Sciatic nerve (tissue), 2 donors: ENCODE measurements around the gene PPP2R2C. TPM values are rescaled to one million over a fixed set of nuclear protein-coding genes. Genes with fewer than 3 reads are reported as not detected.

Source experiments
- ATAC-seq: fragments of 200-7000 bp; cut with Tn5 transposase; one replicate; pipeline ENCODE4 v1.9.1; 2020; ENCODE audit warnings: mild to moderate bottlenecking, moderate library complexity
- DNase-seq: peaks from one replicate; pipeline ENCODE4 v3.0.0-alpha.2; 2020; ENCODE audit warnings: low spot score
- intact Hi-C: fragments of 100-400 bp; cut with DNase I; formaldehyde crosslinking; loops from one replicate; pipeline ENCODE4 v1.14.2; 2022
- total RNA-seq: library from RNA; stranded (reverse); fragmentation: NEBNext Ultra II Directional; extraction: Animal tissue kit (Norgen Biotek cat#: 25700); gene quantifications from one replicate; pipeline ENCODE4 v1.2.1, GENCODE V29; 2021
- donor health status: DM: no; HTN: no; CAD: no.
- donor health status: DM: no; HTN: no; CAD: no.

Gene PPP2R2C
- total RNA-seq, 1 donor from 2014 or later = 0.58 TPM

DNA sequence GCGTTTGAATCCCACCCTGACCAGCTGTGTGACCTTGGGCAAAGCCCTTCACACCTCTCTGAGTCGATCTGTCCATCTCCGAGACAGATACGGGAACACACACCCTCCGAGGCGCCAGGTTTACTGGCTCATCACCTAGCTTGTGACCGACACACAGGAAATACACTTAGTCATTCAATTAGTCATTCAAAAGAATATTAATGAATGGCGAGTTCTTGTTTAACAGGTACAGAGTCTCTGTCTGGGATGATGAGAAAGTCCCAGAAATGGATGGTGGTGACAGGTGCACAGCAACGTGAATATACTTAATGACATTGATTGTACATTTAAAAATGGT is 80.6 kb downstream of the PPP2R2C start:
- no peak for ATAC-seq
- intact Hi-C loops = no loop called here
- no peak for DNase-seq

DNA sequence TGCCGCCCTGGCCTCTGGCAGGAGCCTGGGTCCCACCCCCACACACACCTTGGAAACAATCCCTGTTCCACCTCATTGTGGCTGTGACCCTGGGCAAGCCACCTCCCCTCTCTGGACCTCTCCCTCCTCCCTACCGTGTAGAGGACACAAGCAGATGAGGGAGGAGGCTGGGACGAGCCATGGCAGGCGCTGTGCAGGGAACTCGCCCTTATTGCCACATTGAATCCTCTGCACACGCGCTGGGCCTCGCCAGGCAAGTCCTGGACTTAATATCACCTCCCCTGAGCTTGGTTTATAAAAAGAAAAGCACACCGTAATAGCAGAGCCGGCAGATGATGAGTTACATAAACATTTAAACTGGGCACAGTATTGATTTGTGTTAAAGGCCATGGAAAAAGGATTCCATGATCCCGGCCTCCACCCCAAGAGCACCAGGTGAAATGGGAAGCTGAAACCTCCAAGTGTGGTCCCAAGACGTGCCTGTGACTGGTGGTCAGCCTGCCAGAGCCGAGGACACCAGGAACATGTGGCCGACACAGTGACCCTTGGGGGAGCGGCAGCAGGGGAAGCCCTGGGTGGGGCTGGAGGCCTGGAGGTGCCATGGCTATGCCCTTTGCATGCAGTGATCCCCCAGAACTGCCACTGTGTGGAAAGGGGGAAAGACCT is 81.1 kb downstream of the PPP2R2C start:
- intact Hi-C loops = no loop called here
- no peak for ATAC-seq
- DNase-seq = no peak

DNA sequence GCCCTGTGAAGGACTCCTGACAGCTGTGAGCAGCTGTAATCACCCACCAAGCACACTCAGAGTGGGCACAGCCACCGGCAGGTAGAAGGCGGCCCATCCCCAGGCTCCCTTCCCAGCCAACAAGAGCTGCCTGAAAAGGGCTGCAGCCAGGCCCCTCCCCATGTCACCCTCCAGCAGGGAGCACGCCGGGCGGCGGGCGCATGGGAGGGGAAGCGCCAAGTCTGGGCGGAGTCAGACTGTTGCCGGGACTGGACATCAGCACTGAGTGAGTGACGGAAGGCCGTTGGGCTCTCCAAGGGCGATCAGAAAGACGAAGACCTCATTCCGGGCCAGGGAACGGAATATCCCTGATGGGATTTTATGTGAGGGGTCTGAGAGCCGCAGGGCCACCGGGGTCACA is 82.1 kb downstream of the PPP2R2C start:
- DNase-seq (no peak), ATAC-seq (no peak)
- intact Hi-C loops = no loop called here

DNA sequence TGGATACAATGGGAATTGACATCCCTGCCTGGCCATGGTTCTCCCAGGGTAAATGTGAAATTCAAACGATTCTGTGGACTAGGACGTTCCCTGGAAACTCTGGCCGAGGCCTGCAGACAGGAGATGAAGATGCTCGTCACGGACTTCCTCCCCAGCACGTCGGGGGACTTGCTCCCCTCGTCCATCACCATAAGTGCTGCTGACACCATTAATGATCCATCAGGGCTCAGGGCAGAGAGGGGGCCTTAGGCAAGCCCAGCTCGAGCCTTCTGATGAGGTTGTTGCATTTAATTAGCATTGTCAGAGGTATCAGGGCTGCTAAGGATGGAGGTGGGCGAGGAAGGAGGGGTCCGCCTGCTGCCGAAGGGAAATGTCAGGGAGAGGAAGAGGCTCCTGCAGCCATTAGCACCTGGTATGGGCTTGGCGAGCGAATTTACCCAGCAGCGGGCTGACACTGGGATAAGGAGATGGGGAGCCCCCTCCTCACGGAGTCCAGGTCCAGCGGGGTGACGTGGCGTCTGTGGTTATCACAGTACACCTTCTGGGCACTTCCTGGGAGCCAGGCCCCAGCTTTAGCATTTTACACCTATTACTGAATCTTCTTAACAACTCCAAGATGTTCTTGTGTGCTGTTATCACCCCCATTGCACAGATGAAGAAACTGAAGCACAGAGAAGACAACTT is 83.1 kb downstream of the PPP2R2C start:
- intact Hi-C loops = no loop called here
- DNase-seq (no peak), ATAC-seq (no peak)

DNA sequence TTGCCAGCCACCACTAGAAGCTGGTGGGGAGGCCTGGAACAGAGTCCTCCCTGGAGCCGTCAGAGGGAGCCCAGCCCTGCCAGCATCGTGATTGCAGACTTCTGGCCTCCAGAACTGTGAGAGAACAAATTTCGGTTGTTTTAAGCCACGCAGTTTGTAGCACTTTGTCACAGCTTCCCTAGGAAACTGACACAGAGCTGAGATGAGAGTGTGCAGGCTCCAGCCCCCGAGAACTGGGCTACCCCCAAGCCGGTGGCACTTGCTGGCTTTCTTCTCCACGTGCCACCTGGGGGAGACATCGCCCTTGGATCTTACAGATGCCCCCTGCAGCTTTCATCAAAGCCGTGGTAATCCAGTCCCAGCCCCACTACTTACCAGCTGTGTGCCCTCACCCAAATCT is 83.7 kb downstream of the PPP2R2C start:
- intact Hi-C loops = no loop called here
- no peak for ATAC-seq
- DNase-seq = no peak

DNA sequence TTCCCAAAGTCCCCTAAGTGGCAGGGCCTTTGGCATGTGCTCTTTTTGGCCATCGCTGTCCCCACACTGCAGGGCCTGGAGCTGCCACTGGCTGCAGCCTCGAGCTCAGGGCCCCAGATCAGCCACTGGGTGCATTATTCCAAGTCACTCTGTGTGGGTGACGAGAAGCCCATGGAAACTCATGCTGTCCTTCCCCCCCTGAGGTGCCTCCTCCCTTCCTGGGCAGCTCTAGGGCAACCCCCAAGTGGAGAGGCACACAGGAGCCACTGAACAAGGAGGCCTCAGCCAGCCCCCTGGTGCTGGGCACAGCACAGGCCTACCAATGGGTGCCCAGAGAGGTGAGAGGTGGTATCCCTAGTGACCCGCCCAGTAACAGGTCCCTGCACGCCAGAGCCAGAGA is 84.5 kb downstream of the PPP2R2C start:
- intact Hi-C loops = no loop called here
- ATAC-seq (no peak), DNase-seq (no peak)

DNA sequence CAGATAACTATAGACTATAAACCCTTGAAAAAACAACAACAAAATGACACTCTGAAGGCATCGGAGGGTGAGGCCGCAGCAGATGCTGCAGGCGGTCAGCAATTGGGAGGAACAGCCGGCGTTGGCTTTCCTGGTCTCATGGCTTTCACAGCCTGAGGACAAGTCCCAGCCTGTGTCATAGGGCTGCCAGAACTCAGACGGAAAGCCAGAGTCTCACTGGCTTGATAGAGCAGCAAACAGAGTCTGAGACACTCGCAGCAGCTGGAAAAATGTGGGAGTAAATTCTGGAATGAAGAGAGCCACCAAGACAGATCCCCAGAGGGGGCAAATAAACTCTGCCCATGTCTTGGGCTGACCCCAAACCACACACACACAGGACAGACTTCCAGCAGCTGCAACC is 86.3 kb downstream of the PPP2R2C start:
- no peak for DNase-seq
- intact Hi-C loops = no loop called here
- ATAC-seq = no peak

DNA sequence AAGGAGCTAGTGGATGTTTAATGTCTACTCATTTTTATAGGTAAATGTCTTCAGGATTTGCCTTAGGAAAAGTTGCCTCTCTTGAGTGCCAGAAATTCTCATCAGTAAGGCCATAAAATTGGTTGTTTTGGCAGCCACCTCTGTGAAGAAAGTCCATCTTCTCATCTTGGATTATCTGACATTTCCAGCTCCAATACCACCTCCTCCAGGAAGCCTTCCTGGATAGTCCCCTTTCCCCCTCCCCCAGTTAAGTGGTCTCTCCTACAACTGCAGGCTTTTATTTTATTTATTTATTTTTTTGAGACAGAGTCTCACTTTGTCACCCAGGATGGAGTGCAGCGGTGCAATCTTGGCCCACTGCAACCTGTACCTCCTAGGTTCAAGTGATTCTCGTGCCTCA is 87.1 kb downstream of the PPP2R2C start:
- ATAC-seq (no peak), DNase-seq (no peak)
- intact Hi-C loops = no loop called here

DNA sequence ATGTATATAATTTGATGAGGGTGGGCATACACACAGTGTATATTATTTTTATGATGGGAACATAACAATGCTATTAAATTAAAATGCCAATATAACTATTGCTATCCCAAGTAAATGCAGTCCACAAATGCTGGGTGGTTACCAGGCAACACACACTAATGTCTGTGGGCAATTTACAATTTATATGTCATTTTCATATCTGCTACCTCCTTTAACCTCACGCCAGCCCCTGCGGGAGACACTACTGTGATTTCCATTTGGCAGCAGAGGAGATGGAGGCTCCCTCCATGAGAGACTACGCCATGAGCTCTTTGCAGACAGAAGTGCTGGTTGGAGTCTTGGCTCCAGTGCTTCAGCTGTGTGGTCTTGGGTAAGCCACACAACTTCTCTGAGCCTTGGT is 87.9 kb downstream of the PPP2R2C start:
- intact Hi-C loops = no loop called here
- ATAC-seq (no peak), DNase-seq (no peak)

DNA sequence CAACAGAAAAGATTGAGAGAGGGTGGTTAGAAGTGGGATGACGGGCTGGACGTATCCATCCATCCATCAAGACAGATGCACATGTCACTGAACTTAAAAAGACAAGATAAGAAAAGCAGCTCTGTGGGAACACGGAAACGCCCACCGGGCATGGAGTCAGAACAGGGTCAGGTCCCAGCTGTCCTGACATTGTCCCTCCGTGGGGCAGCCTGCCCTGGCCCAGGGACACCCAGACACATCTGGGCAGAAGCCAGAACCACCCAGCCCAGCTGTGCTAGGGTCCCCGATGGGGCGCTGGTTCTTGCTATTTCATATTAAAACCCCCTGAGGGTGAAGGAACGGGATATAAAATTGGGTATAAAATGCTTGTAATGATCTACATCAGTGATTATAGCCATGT is 88.5 kb downstream of the PPP2R2C start:
- intact Hi-C loops = no loop called here
- DNase-seq = no peak
- no peak for ATAC-seq

DNA sequence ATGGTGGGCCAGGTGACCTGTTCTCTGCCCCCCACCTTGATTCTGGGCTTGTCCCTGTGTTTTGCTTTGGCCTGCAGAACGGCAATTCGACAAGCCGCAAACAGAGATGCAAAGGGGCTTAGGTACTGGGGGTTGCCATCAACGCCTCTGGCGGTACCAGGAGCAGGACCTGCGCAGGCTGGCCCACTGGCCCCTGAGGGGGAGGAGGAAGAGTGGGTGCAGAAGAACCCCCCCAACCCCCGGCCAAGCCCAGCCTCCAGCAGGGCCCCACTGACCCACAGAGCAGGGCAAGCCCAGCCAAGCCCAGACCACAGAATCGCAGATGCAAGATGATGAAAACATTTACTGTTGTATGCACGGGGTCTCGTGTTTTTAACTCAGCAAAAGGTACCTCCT is 89.4 kb downstream of the PPP2R2C start:
- no peak for ATAC-seq
- intact Hi-C loops = no loop called here
- no peak for DNase-seq

DNA sequence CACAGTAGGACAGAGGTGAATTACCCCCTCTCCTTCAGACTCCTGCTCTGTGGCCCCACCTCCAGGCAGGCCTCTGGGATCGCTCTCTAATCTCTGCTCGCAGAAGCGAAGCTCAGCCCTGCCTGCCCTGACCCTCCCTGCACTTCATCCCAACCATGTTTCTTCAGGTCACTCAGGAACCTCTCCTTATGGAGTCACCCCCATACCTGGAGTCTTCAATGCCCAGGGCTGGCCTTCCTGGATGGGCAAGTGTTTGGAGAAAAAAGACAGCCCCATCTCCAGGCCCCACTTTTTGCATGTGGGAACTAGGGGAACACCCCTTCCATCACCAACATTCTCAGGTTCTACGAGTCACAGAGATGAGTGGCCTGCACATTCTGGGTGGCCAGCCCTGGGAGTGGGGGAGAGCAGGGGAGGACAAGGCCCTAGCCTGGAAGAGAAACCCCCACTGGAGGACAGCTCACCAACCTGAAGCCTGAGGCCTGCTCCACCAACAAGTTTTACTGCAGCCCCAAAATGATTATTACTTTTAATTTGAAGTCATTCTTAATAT is 90.8 kb downstream of the PPP2R2C start:
- DNase-seq = no peak
- no peak for ATAC-seq
- intact Hi-C loops = no loop called here

DNA sequence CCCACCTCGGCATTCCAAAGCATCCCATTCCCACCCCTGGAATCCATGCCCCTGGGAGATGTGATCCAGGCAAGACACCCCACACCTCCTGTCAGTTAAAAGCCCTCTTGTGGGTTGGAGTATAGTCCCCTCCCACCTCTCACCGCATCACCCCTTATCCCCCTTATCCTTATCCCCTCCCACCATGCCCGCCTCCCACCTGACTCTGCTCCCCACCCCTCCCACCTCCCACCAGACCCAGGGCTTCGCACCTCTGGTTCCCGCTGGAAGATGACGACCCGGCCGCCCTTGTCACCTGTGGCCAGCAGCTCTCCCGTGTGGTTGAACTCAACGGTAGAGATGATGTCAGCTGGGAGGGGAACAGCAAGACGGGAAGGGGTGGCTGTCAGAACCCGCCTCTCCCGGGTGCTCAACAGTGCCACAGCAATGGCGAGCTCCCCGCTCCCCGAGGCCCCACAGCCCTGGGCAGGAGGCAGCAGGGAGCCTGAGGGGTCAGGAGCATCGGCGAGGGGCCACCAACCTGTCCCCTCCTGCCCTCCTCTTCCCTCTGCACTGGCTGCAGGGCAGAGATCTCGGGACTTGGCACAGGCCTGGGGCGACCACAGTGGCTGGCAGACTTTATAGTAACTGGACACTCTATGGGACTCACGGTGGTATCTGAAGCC is 91.5 kb downstream of the PPP2R2C start:
- intact Hi-C loops = no loop called here
- no peak for DNase-seq
- ATAC-seq = no peak

DNA sequence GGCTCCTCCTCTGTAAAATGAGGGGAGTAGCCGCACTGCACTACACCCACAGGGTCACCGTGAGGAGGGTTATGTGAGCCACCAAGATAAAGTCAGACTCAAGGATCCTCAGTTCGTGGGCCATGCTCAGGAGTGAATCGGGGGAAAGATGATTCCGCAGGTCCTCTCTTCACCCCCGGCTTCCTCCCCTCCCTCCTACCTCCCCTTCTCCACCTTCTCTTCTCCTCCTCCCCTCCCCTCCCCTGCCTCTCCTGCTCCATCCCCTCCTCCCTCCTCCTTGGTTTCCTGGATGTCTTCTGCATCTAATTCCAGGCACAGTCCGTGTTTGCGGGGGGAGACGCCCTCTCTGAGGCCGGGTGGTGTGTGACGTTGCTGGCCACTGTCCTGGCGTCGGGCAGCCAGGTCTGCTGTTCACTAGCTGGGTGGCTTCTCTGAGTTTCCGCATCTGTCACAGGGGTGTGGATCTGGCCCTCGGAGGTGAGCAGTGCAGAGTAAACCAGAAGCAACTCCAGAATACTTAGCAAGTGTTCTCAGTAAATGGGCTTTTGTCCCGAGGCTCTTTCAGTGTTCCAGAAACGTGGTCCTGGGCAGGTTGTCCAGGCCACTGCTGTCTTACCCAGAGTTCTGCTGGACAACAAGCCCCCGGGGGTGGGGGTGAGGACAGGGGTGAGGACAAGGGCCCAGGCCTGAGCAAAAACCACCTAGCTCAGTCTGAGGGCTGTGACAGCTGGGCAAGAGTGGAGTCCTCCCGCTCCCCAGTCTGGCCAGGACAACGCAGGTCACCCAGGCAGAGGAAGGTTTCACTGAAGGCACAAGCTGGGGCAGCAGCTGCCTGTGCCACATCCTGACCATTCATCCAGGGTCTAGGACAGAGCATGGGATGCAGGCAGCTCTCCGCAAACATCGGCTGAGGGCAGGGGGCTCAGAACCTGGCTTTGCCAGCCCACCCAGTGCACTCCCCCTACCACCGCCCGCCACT is 92.4 kb downstream of the PPP2R2C start:
- ATAC-seq (no peak), DNase-seq (no peak)
- intact Hi-C loops = no loop called here

DNA sequence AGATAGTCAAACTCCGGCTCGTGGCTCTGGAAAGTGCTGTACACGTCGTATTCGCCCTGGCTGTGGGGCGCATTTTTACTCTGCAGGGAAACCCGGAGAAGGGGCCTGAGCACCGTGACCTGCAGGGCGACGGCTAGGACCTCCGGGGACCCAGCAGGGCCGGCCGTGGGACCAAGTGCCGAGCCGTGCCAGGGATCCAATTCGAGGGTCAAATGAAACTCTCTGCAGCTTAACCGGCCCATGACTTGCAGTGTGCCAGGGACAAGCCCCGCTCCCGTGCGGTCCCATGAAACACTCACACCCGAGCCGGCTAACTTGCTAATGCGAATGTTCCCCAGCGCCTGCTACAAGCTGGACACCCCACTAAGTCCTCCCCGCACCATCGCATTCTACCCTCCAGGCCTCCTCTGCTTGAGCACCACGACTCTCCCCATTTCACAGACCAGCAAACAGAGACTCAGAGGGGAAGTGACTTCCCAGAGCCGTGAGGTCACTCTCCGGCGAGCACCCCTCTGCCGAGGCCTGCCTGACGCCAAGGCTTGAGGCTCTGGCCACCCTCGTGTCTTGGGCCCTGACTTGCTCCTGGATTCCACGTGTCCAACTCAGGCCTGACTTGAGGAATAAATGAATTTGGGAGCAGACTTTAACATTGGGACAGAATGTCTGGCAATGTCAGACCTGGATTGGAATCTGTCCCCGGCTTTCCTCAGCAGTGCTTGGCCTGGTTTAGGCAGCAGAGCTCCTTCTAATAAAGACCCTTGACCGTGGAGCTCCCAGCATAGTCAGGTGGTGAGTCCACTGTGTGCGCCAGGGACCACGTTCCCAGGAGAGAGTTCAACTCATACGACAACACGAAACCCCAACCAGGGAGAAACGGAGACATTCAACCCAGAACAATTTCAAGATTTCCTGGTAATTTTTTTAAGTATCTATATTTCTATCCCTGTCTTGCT is 93.6 kb downstream of the PPP2R2C start:
- ATAC-seq (no peak), DNase-seq (no peak)
- intact Hi-C loops = no loop called here

DNA sequence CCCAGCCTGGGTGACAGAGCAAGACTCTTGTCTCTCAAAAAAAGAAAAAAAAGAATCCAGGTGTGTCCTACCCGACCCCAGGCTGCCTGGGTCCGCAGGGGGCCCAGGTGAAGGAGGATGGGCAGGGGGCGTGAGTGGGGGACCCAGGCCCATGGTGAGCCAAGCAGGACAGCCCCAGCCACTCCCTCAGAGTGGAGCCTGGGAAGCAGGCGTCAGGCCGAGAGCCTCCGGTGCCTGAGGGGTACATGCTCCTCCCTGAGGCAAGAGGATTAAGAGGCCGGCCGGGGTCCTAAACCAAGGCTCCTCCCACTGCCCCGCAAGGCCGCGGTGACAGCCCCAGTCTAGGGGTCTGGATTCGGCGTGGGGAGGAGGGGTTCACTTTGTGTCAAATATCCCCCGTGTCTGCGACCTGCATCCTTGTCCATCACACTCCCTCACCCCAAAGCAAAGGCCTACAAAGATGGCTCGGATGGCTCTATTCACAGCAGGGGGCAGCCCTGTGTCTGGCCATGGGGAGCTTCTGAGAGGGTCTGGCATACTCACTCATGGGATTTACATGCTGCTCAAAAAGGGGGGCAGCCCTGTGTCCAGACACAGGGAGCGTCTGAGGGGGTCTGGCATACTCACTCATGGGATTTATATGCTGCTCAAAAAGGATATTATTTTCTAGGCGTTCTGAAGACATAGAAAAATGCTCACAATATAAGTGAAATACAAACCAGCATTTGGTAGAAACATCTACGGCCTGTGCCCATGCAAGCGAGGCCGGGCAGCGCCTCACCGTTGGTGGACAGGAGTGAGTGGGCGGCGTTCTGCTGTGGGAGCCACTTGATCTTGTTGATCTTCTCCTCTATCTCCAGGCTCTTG is 94.6 kb downstream of the PPP2R2C start:
- no peak for ATAC-seq
- no peak for DNase-seq
- intact Hi-C loops = no loop called here

DNA sequence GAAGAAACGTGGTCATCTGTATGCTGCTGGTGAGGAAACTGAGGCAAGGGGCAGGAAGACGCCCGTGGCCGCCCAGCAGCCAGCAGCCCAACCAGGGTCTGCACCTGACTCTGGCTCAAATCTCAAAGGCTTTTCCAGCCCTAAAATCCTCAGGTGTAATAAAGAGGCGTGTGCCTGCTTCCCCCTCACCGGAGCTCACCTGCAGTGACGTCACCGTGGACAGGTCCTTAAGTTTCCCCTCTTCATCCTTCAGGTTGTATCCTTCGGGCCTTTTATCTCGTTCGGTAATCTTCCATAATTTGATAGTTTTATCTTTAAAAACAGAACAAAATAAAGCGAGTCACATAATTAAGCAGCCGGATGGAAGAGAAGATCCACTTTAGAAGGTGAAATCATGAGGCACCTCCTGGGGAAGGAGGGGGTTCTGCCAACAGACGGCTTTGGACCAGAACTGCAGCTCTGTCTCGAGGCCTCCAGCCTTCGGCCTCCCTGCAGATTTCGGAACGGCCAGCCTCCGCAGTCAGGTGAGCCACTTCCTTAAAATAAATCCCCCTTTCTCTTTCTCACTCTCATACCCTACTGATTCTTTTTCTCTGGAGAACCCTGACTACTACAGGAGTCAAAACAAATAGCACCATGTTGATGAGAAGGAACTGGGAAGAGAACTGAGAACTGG is 96.7 kb downstream of the PPP2R2C start:
- intact Hi-C loops = no loop called here
- ATAC-seq (no peak), DNase-seq (no peak)
